HCEC 1CT (cell line): ENCODE measurements around the gene KCNK3.
"Not testable (repeated sequence)": the region's sequence is repeated elsewhere in the genome, so short reads cannot be mapped to it uniquely, and the experiment has no call there.

Source experiments
- DNase-seq: peaks from one replicate; pipeline ENCODE4 v3.0.0-alpha.2; 2017

The KCNK3 gene

GRCh38 chr2:26733413-26733812 is 40.9 kb downstream of the KCNK3 start:
- no peak for DNase-seq

- DNase-seq, result peak; percentile 95
These were observed 42.6 kb downstream of the KCNK3 start for GRCh38 chr2:26735097-26735496.

- DNase-seq, result no peak
These were observed 43.5 kb downstream of the KCNK3 start for GRCh38 chr2:26735883-26736588.

- no peak for DNase-seq
These were observed 44.7 kb downstream of the KCNK3 start for GRCh38 chr2:26737221-26737620.

GRCh38 chr2:26738481-26738880 is 46.0 kb downstream of the KCNK3 start:
- DNase-seq, result no peak

- DNase-seq, result no peak
These were observed 47.0 kb downstream of the KCNK3 start for GRCh38 chr2:26739514-26739913.

- no peak for DNase-seq
These were observed 47.8 kb downstream of the KCNK3 start for GRCh38 chr2:26740346-26740745.

GRCh38 chr2:26740890-26741302 is 48.4 kb downstream of the KCNK3 start:
- no peak for DNase-seq

GRCh38 chr2:26742048-26742770 is 49.7 kb downstream of the KCNK3 start:
- no peak for DNase-seq

- DNase-seq, result no peak
These were observed 51.3 kb downstream of the KCNK3 start for GRCh38 chr2:26743852-26744251.

- DNase-seq, result no peak
These were observed 52.4 kb downstream of the KCNK3 start for GRCh38 chr2:26744953-26745352.

GRCh38 chr2:26745609-26746327 is 53.2 kb downstream of the KCNK3 start:
- peak; percentile 43 for DNase-seq

GRCh38 chr2:26746934-26747333 is 54.4 kb downstream of the KCNK3 start:
- DNase-seq, result no peak

GRCh38 chr2:26749787-26750420 is 57.4 kb downstream of the KCNK3 start:
- peak; percentile 65 for DNase-seq

- not testable (repeated sequence) for DNase-seq
These were observed 57.9 kb downstream of the KCNK3 start for GRCh38 chr2:26750467-26750866.

- no peak for DNase-seq
These were observed 60.1 kb downstream of the KCNK3 start for GRCh38 chr2:26752656-26753055.

GRCh38 chr2:26754539-26754938 is 62.0 kb downstream of the KCNK3 start:
- DNase-seq, result no peak

- DNase-seq, result no peak
These were observed 62.6 kb downstream of the KCNK3 start for GRCh38 chr2:26754972-26755670.

- DNase-seq, result no peak
These were observed 63.8 kb downstream of the KCNK3 start for GRCh38 chr2:26756337-26756736.

GRCh38 chr2:26757873-26758789 is 65.6 kb downstream of the KCNK3 start:
- peak; percentile 97 for DNase-seq

- DNase-seq, result no peak
These were observed 66.3 kb downstream of the KCNK3 start for GRCh38 chr2:26758790-26759321.
